VCaP (cell line): ENCODE measurements around the gene PKNOX2.

Experiments
- H3K27ac ChIP-seq: fragments of 450-650 bp; 2 replicates; pipeline ENCODE4 v1.5.1; 2017
- CTCF ChIP-seq: fragments of 450-650 bp; conservative IDR thresholded peaks from 2 replicates; pipeline ENCODE4 v1.5.1; 2017; ENCODE audit warnings: mild to moderate bottlenecking, moderate library complexity

The PKNOX2 gene

GRCh38 chr11:125247431-125247830, 82.9 kb downstream of the PKNOX2 start:
- no peak for TF ChIP-seq CTCF
- no peak overlapping the region for H3K27ac ChIP-seq

- H3K27ac ChIP-seq = no peak overlapping the region
- no peak for TF ChIP-seq CTCF
Measured at GRCh38 chr11:125250318-125251213, 86.0 kb downstream of the PKNOX2 start.

GRCh38 chr11:125251214-125251545, 86.6 kb downstream of the PKNOX2 start:
- H3K27ac ChIP-seq = no peak overlapping the region
- TF ChIP-seq CTCF = no peak

- no peak overlapping the region for H3K27ac ChIP-seq
- no peak for TF ChIP-seq CTCF
Measured at GRCh38 chr11:125251956-125252355, 87.4 kb downstream of the PKNOX2 start.

- H3K27ac ChIP-seq = no peak overlapping the region
- no peak for TF ChIP-seq CTCF
Measured at GRCh38 chr11:125253289-125253688, 88.7 kb downstream of the PKNOX2 start.

GRCh38 chr11:125253795-125254525, 89.4 kb downstream of the PKNOX2 start:
- no peak overlapping the region for H3K27ac ChIP-seq
- no peak for TF ChIP-seq CTCF

GRCh38 chr11:125256541-125257189, 92.1 kb downstream of the PKNOX2 start:
- H3K27ac ChIP-seq = no peak overlapping the region
- TF ChIP-seq CTCF = no peak
